NCI-H446 treated with DMSO at 0.1 percent for 48 hours (cell line): ENCODE results near the gene C4orf50.
"Not testable (repeated sequence)": the region's sequence is repeated elsewhere in the genome, so short reads cannot be mapped to it uniquely, and the experiment has no call there.

Experiments
- DNase-seq: peaks from one replicate; lab custom pipeline; 2025; lab: John Stamatoyannopoulos, UW

C4orf50 gene

GRCh38 chr4:6017030-6017429, 1.2 kb downstream of the C4orf50 start:
- DNase-seq, result no peak

- no peak for DNase-seq
Observed at GRCh38 chr4:6013564-6013963, 4.7 kb downstream of the C4orf50 start.

- DNase-seq, result no peak
Observed at GRCh38 chr4:6012200-6012599, 6.0 kb downstream of the C4orf50 start.

GRCh38 chr4:6011686-6012085, 6.5 kb downstream of the C4orf50 start:
- no peak for DNase-seq

GRCh38 chr4:6011271-6011671, 7.0 kb downstream of the C4orf50 start:
- DNase-seq, result no peak

DNA sequence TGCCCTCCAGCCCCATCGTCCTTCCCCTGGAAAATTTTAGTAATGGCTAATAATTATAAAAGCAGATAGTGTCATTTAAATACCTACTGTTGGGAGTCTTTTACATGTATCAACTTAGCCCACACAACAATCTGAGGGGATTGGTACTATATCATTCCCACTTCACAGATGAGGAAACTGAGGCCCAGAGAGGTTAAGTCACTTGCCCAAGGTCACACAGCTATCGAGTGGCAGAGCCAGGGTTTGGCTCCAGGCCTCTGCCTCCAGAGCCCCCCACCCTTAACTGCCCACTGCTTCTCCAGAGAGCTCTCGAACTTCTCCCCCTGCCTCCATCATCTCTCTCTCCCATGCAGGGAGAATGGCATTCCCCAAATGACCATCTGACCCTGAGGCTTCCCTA, 7.4 kb downstream of the C4orf50 start:
- no peak for DNase-seq

DNA sequence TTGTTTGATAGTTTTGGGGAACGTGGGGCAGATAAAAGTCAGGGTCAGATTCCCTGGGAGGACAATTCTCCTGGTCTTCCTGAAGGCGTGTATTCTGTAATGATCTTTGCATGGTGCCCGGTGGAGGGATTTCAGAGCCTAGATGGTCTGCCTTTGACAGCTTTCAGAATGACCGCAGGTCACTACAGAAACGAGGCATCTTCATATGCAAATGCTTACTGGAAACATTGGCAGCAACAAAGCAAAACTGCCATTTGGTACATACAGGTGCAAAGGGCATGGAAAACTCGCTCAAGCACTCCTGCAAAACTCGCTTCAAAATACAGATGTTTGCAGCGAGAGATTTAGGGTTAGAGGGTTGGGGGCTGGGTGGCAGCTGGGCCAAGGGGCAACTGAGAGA, 8.8 kb downstream of the C4orf50 start:
- no peak for DNase-seq

GRCh38 chr4:6008766-6009385, 9.4 kb downstream of the C4orf50 start:
- DNase-seq, result no peak

GRCh38 chr4:6008092-6008551, 10.1 kb downstream of the C4orf50 start:
- DNase-seq, result no peak

DNA sequence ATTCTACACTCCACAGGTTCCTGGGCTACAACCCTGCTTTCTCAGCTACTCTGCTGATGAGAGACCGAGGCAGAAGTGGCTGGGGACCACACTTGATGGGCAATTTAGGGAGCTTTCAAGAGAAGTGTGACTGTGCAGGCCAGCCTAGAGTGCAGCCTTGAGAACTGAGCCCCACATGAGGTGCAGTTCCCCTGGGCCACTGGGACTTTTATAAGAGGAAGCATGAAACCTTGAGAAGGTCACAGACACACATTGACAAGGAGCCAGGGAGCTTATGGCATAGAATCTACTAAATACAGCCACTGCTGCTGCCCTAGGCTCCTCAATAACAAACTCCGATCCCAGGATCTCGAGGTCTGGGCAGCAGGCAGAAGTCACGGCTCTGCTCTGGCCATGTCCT, 13.1 kb downstream of the C4orf50 start:
- DNase-seq, result no peak

DNA sequence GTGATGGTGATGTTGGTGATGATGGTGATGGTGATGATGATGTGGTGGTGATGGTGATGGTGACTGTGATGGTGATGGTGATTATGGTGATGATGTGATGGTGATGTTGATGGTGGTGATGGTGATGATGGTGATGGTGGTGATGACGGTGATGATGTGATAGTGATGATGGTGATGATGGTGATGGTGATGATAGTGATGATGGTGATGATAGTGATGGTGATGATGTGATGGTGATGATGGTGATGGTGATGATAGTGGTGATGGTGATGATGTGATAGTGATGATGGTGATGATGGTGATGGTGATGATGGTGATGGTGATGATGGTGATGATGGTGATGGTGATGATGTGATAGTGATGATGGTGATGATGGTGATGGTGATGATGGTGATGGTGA, 14.7 kb downstream of the C4orf50 start:
- not testable (repeated sequence) for DNase-seq

DNA sequence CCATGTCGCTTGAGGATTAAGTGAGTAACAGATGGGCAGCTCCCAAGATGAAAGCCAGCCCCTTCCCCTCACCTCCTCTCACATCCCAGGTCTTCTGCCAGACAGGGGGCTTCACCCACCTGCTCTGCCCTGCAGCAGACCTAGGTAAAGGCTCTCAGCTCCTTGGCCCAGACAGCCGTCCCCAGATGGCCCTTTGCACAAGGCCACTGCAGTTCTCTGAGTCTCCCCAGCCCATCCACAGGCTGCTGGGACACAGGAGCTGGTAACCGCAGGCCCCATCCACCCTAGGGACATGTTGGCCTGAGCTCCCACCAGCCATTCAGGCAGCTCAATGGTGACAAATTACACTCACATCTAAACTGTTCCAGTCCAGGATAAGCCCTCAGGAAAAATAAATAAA, 15.3 kb downstream of the C4orf50 start:
- DNase-seq, result no peak

DNA sequence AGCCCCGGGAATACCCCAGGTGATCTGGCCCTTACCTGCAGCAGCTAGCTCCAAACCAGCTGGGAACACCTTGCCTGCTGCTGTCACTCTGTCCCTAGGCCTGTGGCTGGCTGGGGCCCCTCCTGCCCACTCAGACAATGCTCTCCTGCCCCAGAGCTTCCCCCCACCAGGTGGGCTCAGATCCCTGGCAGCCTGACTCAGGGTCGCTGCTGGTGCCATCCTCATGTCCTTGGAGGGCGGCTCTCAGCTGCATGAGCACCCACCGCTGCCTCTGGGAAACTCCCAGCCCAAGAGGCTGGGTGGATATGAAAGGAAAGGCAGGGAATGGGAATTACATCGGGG, 15.8 kb downstream of the C4orf50 start:
- no peak for DNase-seq

GRCh38 chr4:6001680-6002491, 16.3 kb downstream of the C4orf50 start:
- DNase-seq, result no peak

GRCh38 chr4:5999830-6000365, 18.3 kb downstream of the C4orf50 start:
- no peak for DNase-seq

DNA sequence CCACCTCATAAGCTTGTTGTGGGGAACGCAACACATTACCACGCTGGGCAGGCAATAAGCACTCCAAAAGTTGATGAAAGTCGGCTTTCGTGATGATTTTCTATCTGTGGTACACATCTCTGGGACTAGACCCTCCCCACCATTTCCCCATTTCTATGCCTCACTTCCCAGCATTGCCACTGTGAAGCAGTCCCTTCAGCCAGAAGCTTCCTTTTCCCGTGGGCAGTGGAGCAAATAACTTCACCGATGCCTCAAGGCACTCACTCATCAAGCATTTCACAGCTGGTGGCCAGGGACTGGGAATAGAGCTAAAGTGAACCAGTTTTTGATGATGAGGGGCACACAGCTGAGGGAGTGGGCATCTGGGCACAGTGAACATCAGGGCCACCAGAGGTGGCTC, 18.9 kb downstream of the C4orf50 start:
- DNase-seq, result no peak

GRCh38 chr4:5998333-5998936, 19.8 kb downstream of the C4orf50 start:
- peak; percentile 8 for DNase-seq

- no peak for DNase-seq
Observed at GRCh38 chr4:5996641-5997040, 21.6 kb downstream of the C4orf50 start.

- no peak for DNase-seq
Observed at GRCh38 chr4:5995901-5996623, 22.2 kb downstream of the C4orf50 start.

DNA sequence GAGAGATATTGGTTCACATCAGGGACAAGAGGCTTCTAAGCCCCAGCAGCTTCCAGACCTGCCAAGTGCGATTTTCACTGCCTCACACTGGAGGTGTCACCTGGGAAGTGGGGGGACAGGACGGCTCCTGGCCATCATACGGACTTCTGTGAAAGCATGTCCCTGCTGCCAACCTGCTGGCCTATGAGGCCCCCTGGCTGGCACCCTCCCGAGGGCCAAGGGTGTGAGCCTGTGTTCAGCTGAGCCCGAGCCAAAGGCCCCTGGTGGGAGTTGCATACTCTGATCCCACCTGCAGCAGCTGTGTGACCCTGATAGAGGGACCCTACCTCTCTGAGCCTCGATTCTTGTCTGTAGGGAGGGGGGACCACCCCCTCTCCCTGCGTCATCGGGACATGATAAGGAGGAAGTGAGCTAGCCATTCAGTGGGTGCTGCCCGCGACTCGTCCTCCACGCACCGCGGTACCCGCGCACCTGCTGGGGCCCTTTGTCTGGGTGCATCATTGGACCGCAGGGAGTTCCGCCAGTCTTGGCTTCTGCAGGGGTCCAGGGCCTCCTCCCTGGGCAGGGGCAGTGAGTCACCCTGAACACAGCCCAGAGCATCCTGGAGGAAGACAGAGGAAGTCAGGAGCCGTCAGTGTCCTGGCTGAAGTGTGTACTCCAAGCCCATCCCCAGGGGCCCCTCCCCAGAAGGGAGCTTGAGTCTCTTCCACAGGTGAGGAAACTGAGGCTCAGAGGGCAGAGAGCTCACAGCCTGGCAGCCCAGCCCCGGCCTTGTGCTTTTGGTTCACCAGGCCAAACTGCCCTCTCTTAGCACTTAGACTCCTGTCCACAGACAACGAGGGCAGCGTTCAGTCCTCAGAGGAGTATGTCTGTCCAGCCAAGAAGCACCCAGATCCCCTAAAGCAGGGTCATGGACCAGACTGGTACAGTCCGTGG, 24.1 kb downstream of the C4orf50 start:
- no peak for DNase-seq

DNA sequence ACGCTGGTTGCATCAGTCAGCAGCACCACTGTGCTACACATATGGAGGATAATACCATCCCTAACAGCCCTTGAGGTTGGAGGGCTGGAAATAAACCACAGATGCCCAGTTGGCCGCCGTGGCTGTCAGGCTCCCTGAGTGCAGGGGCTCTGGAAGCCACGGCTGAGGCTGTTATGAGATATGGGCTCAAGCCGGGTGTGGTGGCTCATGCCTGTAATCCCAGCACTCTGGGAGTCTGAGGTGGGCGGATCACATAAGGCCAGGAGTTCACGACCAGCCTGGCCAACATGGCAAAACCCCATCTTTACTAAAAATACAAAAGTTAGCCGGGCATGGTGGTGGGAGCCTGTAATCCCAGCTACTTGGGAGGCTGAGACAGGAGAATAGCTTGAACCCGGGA, 24.9 kb downstream of the C4orf50 start:
- not testable (repeated sequence) for DNase-seq
